Measurements from ENCODE around the gene AMBRA1. TPM values are rescaled to one million over a fixed set of nuclear protein-coding genes. Genes with fewer than 3 reads are reported as not detected.
"Not testable (repeated sequence)": the region's sequence is repeated elsewhere in the genome, so short reads cannot be mapped to it uniquely, and the experiment has no call there.

AMBRA1 gene
- total RNA-seq, 2 donors from 2014 or later = 56.2 to 60.7 TPM

DNA sequence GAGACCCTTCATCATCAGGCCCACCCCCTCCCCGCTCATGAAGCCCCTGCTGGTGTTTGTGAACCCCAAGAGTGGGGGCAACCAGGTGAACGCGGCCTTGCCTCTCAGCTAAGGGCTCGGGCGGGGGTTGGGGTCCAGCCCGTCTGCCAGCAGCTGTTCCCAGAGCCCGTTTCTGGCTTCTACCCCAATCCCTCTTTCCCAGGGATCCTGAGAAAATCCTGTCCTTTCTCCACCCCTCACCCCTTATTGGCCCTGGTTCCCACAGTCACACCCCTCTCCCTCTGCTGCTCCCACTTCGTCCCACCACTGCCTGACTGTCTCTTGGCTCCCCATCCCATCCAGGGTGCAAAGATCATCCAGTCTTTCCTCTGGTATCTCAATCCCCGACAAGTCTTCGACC, 221.7 kb downstream of the AMBRA1 start:
- no peak for DNase-seq (ENCODE audit: low spot score)
- intact Hi-C loops (cut with DNase I) = no loop called here
- Histone ChIP-seq H3K4me3 (no peak overlapping the region), H3K27ac (no peak overlapping the region), H3K27me3 (replicated peaks; ENCODE audit: insufficient read depth) (no peaks in the 10 kb centered on the region), H3K9me3 (no peaks in the 10 kb centered on the region), H3K36me3 (peaks cover 4 to 13% of the 10 kb centered on the region in 2 donors), H3K4me1 (replicated peaks) (no peaks in the 10 kb centered on the region)
- 78% methylated on average over 10 of the region's 10 CpGs for whole genome bisulfite sequencing
- TF ChIP-seq, protein P1, sequence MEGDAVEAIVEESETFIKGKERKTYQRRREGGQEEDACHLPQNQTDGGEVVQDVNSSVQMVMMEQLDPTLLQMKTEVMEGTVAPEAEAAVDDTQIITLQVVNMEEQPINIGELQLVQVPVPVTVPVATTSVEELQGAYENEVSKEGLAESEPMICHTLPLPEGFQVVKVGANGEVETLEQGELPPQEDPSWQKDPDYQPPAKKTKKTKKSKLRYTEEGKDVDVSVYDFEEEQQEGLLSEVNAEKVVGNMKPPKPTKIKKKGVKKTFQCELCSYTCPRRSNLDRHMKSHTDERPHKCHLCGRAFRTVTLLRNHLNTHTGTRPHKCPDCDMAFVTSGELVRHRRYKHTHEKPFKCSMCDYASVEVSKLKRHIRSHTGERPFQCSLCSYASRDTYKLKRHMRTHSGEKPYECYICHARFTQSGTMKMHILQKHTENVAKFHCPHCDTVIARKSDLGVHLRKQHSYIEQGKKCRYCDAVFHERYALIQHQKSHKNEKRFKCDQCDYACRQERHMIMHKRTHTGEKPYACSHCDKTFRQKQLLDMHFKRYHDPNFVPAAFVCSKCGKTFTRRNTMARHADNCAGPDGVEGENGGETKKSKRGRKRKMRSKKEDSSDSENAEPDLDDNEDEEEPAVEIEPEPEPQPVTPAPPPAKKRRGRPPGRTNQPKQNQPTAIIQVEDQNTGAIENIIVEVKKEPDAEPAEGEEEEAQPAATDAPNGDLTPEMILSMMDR (IDR thresholded peaks at IDR 0.05) = no peak
- TF ChIP-seq POLR2AphosphoS5 (IDR thresholded peaks at IDR 0.05) = no peak
- TF ChIP-seq POLR2A (IDR thresholded peaks at IDR 0.05) = no peak

DNA sequence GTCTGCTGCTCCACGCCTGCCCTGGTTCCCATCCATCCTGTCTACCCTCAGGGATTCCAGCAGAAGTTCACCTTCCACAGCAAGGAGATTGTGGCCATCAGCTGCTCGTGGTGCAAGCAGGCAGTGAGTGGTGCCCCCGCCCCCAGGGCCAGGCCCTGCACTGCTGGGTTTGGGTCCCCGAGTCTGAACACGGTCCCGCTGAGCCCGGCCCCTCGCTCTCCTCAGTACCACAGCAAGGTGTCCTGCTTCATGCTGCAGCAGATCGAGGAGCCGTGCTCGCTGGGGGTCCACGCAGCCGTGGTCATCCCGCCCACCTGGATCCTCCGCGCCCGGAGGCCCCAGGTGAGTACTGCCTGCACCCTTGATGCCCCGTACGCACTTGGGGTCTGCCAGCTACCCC, 222.6 kb downstream of the AMBRA1 start:
- intact Hi-C loops (cut with DNase I); H3K9me3 ChIP-seq; H3K4me1 ChIP-seq (replicated peaks); H3K4me3 ChIP-seq; DNase-seq (ENCODE audit: low spot score); H3K27me3 ChIP-seq (replicated peaks; ENCODE audit: insufficient read depth); H3K27ac ChIP-seq: not testable (repeated sequence)
- 93% methylated on average over 16 of the region's 19 CpGs for whole genome bisulfite sequencing
- peaks cover 4 to 13% of the 10 kb centered on the region in 2 donors for H3K36me3 ChIP-seq

DNA sequence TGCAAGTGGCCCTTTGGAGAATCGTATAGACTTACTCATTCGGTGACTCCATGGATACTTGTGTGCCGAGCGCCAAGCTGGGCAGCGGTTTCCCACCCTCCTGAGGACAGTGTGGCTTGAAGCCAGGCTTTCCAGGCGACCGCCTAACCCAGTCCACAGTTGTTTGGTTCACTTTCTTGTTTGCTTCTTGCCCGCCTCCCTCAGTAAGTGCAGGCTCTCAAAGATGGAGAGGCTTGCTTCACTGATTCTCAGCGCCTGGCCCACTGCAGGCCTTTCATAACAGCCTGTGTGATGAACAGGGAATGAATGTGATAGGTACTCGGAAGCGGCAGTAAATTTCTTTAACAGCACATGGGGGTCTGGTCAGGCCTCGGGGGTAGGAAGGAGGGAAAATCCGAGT, 223.6 kb downstream of the AMBRA1 start:
- no peak for DNase-seq (ENCODE audit: low spot score)
- 84% methylated on average over 13 of the region's 13 CpGs for WGBS

DNA sequence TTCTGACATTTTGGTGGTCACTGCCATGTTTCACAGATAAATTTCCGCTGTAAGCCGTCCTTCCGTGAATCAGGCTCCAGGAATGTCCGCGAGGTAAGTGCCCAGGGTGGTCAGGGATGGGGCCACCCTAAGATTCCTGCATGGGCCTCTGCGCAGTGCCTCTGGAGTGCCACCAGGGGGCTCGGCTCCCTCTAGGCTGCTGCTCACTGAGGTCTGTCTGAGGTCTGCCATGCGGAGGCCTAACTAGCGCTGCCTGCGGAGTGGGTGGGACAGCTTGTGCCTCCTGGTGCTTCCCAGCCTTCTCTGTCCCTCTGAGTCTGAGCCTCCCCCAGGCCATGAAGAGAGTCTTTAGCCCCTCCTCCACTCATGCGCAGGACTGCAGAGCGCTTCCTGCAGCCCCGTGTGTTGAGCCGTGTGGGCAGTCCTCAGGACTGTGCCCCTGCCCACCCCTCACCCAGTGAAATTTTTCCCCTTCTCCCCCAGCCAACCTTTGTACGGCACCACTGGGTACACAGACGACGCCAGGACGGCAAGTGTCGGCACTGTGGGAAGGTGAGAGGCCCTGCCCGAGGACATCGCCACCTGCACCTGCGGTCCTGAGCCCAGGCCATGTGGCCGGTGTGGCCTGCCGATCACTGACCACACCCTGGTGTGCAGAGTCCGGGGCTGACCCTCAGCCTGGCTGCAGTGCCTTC, 224.2 kb downstream of the AMBRA1 start:
- intact Hi-C loops (cut with DNase I) = loop anchor here (2.0 kb wide), 1 partner anchor 23 kb away; the partner anchor contains the start of gene DGKZ
- Histone ChIP-seq H3K27me3 (replicated peaks; ENCODE audit: insufficient read depth) (no peaks in the 10 kb centered on the region), H3K36me3 (peaks cover 0 to 4% of the 10 kb centered on the region in 2 donors), H3K4me3 (no peak overlapping the region), H3K4me1 (replicated peaks) (no peaks in the 10 kb centered on the region), H3K9me3 (no peaks in the 10 kb centered on the region), H3K27ac (no peak overlapping the region)
- DNase-seq (ENCODE audit: low spot score) = no peak
- WGBS = 63% methylated on average over 25 of the region's 25 CpGs
- TF ChIP-seq POLR2A (IDR thresholded peaks at IDR 0.05) = no peak
- TF ChIP-seq, protein P1 (IDR thresholded peaks at IDR 0.05) = peak; percentile 49 to 85 (median 58)

More for the DNA sequence above, 223.6 kb downstream of the AMBRA1 start:
- TF ChIP-seq, protein P1 (IDR thresholded peaks at IDR 0.05) = no peak
- TF ChIP-seq POLR2A (IDR thresholded peaks at IDR 0.05) (no peak), POLR2AphosphoS5 (IDR thresholded peaks at IDR 0.05) (no peak)
- intact Hi-C loops (cut with DNase I) = no loop called here
- Histone ChIP-seq H3K27ac (no peak overlapping the region), H3K27me3 (replicated peaks; ENCODE audit: insufficient read depth) (no peaks in the 10 kb centered on the region), H3K4me3 (no peak overlapping the region), H3K9me3 (no peaks in the 10 kb centered on the region), H3K4me1 (replicated peaks) (no peaks in the 10 kb centered on the region), H3K36me3 (peaks cover 4 to 11% of the 10 kb centered on the region in 2 donors)

DNA sequence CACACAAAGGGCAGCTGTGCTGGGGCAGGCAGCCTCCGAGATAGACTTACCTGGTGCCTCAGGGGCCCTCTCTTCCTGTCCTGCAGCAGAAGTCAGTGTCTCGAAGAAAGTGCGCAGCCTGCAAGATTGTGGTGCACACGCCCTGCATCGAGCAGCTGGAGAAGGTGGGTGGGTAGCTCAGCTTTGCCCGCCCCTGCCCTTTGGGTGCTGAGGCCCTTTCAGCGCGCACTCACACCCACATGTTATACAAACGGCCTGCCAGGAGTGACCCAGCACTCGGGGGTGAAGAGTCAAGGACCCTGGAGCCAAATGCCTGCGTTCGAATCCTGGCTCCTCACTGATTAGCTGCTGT, 225.9 kb downstream of the AMBRA1 start:
- Histone ChIP-seq H3K4me1 (replicated peaks) (no peaks in the 10 kb centered on the region), H3K4me3 (no peak overlapping the region), H3K27ac (no peak overlapping the region), H3K27me3 (replicated peaks; ENCODE audit: insufficient read depth) (no peaks in the 10 kb centered on the region), H3K36me3 (no peaks in the 10 kb centered on the region), H3K9me3 (no peaks in the 10 kb centered on the region)
- no peak for DNase-seq (ENCODE audit: low spot score)
- intact Hi-C loops (cut with DNase I) = loop anchor here (2.0 kb wide), 1 partner anchor 21 kb away; the partner anchor contains the start of gene DGKZ
- 76% methylated on average over 11 of the region's 12 CpGs for WGBS
- TF ChIP-seq POLR2AphosphoS5 (IDR thresholded peaks at IDR 0.05) = no peak
- TF ChIP-seq POLR2A (IDR thresholded peaks at IDR 0.05) = no peak
- TF ChIP-seq, protein P1 (IDR thresholded peaks at IDR 0.05) = no peak

All from prostate gland (tissue), 2 donors.